Stimulated activated memory B cell treated with anti-CD40 and anti-IgM and Interleukin-4, amounts not matched to agents 10 μg/mL and 1 μg/mL and 100 μg/mL, for 72 hours (primary cell): Measurements from ENCODE around the gene FBXO21.
"Not testable (repeated sequence)": the region's sequence is repeated elsewhere in the genome, so short reads cannot be mapped to it uniquely, and the experiment has no call there.

Experiments used
- ATAC-seq: fragments of 150-1000 bp; cut with Tn5 transposase; 2 replicates; pipeline ENCODE4 v1.10.0; 2021
- H3K27ac Mint-ChIP-seq: one replicate; pipeline ENCODE4 v1.8.0; 2022; ENCODE audit warnings: mild to moderate bottlenecking, mixed read lengths
- H3K27me3 Mint-ChIP-seq: one replicate; pipeline ENCODE4 v1.8.0; 2022; ENCODE audit warnings: mixed read lengths
- H3K36me3 Mint-ChIP-seq: one replicate; pipeline ENCODE4 v1.8.0; 2022; ENCODE audit warnings: mixed read lengths
- H3K4me1 Mint-ChIP-seq: one replicate; pipeline ENCODE4 v1.8.0; 2022; ENCODE audit warnings: mixed read lengths
- H3K4me3 Mint-ChIP-seq: one replicate; pipeline ENCODE4 v1.8.0; 2022; ENCODE audit warnings: mild to moderate bottlenecking, moderate library complexity, mixed read lengths
- H3K9me3 Mint-ChIP-seq: one replicate; pipeline ENCODE4 v1.8.0; 2022; ENCODE audit warnings: mixed read lengths

FBXO21 gene

DNA sequence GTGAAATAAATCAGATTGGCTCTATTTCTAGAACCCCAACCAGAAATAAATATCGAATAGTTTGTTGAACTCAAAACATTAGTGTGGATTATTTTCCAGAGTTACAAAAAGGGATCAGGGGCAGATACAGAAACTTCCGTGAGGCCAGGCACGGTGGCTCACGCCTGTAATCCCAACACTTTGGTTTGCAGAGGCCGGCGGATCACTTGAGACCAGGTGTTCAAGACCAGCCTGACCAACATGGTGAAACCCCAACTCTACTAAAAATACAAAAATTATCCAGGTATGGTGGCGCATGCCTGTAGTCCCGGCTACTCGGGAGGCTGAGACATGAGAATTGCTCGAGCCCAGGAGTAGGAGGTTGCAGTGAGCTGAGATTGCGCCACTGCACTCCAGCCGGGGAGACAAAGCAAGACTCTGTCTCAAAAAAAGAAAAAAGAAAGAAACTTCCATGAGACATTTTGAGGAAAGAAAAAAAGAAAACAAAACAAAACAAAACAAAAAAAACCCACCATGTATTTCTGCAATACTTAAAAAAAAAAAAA, 2.1 kb downstream of the FBXO21 start:
- H3K27me3 Mint-ChIP-seq: no peaks in the 10 kb centered on the region

DNA sequence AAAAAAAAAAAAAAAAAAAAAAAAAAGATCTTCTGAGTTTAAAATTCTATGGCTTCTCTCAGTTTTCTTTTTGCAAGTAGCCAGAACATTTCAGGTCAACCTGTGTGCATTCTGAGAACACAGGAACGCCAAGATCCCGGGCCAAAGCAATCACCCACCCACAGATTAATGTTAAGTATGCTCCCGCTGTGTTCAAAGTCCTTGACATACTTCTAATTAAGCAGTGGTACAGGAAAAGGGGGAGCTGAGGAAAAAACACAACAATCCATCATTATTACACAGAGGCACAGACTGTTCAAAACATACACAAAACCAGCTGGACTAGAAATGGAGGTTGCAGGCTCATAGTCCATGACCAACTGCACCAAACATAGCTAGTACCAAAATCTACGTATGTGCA, 2.8 kb downstream of the FBXO21 start:
- no peak overlapping the region for H3K27ac Mint-ChIP-seq
- ATAC-seq: no peak
- no peaks in the 10 kb centered on the region for H3K27me3 Mint-ChIP-seq
- H3K4me3 Mint-ChIP-seq: no peak overlapping the region
- peaks cover 21% of the 10 kb centered on the region for H3K4me1 Mint-ChIP-seq
- H3K36me3 Mint-ChIP-seq: peaks cover 28% of the 10 kb centered on the region
- no peaks in the 10 kb centered on the region for H3K9me3 Mint-ChIP-seq

More for the DNA sequence above, 2.1 kb downstream of the FBXO21 start:
- peak overlapping the region; percentile 89 for H3K4me3 Mint-ChIP-seq
- no peak for ATAC-seq
- H3K27ac Mint-ChIP-seq: peak overlapping the region; percentile 83
- H3K9me3 Mint-ChIP-seq: no peaks in the 10 kb centered on the region
- peaks cover 28% of the 10 kb centered on the region for H3K36me3 Mint-ChIP-seq
- H3K4me1 Mint-ChIP-seq: peaks cover 21% of the 10 kb centered on the region

DNA sequence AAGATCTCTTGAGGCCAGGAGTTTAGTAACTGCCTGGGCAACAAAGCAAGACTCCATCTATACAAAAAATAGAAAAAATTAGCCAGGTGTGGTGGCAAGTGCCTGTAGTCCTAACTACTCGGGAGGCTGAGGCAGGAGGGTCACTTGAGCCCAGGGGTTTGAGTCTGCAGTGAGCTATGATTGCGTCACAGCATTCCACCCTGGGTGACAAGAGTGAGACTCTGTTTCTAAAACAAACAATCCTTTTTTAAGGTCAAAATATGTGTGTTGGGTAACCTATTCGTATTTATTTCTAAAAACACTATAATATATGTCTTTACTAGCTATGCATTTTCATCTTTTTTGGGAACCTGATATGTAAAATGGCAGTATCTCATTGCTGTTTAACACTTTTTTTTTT, 7.4 kb downstream of the FBXO21 start:
- no peak for ATAC-seq
- Mint-ChIP-seq H3K27me3 (no peaks in the 10 kb centered on the region), H3K27ac (no peak overlapping the region), H3K36me3 (peaks cover 72% of the 10 kb centered on the region), H3K9me3 (no peaks in the 10 kb centered on the region), H3K4me3 (no peak overlapping the region), H3K4me1 (peaks cover 13% of the 10 kb centered on the region)

DNA sequence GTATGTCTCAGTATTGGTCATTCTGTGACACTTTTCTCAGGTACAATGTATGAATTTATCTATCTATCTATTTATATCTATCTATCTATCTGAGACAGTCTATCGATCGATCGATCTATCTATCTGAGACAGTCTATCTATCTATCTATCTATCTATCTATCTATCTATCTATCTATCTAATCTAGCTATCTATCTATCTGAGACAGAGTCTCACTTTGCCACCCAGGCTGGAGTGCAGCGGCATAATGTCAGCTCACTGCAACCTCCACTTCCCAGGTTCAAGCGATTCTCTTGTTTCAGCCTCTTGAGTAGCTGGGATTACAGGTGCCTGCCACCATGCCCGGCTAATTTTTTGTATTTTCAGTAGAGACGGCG, 8.8 kb downstream of the FBXO21 start:
- not testable (repeated sequence) for H3K4me1 Mint-ChIP-seq, ATAC-seq
- peaks cover 75% of the 10 kb centered on the region for H3K36me3 Mint-ChIP-seq

DNA sequence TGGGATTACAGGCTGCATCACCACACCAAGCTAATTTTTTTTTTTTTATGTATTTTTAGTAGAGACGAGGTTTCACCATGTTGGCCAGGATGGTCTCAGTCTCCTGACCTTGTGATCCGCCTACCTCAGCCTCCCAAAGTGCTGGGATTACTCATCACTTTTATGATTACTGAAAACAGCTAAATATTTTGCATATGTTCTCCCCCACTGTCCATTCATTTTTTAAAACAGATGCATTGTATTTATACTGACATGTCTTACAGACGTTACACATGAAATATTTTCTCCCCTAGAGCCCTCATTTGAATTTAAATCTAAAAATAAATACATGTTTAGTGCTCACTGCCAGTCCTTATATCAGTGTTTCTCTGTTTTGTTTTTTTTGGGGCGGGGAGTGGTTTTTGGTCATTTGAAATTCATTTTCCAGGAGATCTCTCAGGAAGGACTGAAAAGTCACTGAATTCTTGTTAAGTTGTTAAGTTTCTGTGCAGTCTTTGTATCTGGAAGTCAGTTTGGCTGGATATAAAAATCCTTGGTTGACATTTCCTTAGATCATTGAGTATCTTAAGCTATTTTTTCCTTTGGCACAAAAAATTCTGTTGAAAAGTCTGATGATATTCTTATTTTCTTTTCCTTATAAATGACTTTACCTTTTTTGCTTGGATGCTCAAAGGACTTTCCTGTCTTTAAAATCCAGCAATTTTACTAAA, 9.4 kb downstream of the FBXO21 start:
- no peak overlapping the region for H3K4me3 Mint-ChIP-seq
- peaks cover 81% of the 10 kb centered on the region for H3K36me3 Mint-ChIP-seq
- peaks cover 14% of the 10 kb centered on the region for H3K4me1 Mint-ChIP-seq
- H3K27ac Mint-ChIP-seq: no peak overlapping the region
- ATAC-seq: no peak
- H3K9me3 Mint-ChIP-seq: no peaks in the 10 kb centered on the region
- H3K27me3 Mint-ChIP-seq: no peaks in the 10 kb centered on the region

More for the DNA sequence above, 8.8 kb downstream of the FBXO21 start:
- H3K4me3 Mint-ChIP-seq, H3K9me3 Mint-ChIP-seq, H3K27me3 Mint-ChIP-seq, H3K27ac Mint-ChIP-seq: not testable (repeated sequence)

DNA sequence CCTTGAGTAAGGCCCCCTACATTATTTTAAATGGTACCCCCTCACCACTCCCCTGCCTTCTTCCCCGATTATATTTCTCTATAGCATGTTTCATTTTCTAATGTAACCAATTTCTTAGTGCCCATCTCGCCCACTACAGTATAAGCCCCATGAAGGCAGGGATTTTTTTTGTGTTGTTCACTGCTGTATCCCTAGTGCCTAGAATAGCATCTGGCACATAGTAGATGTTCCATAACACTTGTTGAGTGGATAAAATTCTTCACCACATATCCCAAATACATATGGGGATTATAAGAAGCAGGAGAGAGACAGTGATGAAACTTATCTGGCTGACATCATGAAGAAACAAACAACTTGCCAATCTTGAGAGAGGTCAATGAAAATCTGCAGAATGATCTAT, 11.5 kb downstream of the FBXO21 start:
- Mint-ChIP-seq H3K27me3 (no peaks in the 10 kb centered on the region), H3K27ac (peak overlapping the region; percentile 18), H3K4me1 (peaks cover 15% of the 10 kb centered on the region), H3K9me3 (no peaks in the 10 kb centered on the region), H3K36me3 (peaks cover 82% of the 10 kb centered on the region), H3K4me3 (no peak overlapping the region)
- no peak for ATAC-seq

DNA sequence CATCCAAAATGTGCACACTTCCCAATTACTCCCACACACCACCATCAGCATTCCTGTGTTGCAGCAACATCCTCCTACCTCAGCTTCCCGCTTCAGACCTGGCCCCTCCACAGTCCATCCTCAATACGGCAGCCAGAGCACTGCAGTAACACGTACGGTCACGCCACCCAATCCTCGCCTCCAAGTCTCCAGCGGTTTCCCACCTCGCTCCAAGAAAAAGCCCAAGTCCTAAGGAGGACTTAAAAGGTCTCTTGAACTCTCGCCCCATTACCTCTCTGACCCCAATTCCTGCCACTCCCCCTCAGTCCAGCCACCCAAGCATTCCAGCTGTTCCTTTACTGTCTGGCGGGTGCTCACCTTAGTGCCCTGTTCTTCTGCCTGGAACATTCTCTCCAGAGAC, 12.0 kb downstream of the FBXO21 start:
- H3K4me1 Mint-ChIP-seq: peaks cover 15% of the 10 kb centered on the region
- H3K27ac Mint-ChIP-seq: peak overlapping the region; percentile 18
- no peaks in the 10 kb centered on the region for H3K9me3 Mint-ChIP-seq
- H3K36me3 Mint-ChIP-seq: peaks cover 82% of the 10 kb centered on the region
- no peak for ATAC-seq
- no peak overlapping the region for H3K4me3 Mint-ChIP-seq
- H3K27me3 Mint-ChIP-seq: no peaks in the 10 kb centered on the region

DNA sequence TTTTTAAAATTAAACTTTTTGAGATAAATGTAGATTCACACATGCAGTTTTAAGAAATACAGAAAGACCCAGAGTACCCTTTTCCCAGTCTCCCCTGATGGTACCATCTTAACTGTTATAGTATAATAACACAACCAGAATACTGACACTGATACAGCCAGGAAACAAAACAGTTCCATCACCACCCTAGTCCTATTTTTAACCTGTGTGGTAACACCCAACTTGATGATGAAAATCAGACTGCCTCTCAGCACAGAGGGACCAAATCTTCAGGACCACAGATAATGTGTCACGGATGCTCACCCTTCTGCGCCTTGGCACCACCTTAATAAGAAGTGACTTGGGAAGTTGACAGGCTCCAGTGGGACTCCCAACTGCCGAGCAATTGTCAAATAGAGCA, 18.1 kb downstream of the FBXO21 start:
- Mint-ChIP-seq H3K27me3 (no peaks in the 10 kb centered on the region), H3K9me3 (no peaks in the 10 kb centered on the region), H3K36me3 (peaks cover 74% of the 10 kb centered on the region), H3K4me1 (peaks cover 6% of the 10 kb centered on the region), H3K4me3 (no peak overlapping the region), H3K27ac (peak overlapping the region; percentile 24)
- no peak for ATAC-seq

DNA sequence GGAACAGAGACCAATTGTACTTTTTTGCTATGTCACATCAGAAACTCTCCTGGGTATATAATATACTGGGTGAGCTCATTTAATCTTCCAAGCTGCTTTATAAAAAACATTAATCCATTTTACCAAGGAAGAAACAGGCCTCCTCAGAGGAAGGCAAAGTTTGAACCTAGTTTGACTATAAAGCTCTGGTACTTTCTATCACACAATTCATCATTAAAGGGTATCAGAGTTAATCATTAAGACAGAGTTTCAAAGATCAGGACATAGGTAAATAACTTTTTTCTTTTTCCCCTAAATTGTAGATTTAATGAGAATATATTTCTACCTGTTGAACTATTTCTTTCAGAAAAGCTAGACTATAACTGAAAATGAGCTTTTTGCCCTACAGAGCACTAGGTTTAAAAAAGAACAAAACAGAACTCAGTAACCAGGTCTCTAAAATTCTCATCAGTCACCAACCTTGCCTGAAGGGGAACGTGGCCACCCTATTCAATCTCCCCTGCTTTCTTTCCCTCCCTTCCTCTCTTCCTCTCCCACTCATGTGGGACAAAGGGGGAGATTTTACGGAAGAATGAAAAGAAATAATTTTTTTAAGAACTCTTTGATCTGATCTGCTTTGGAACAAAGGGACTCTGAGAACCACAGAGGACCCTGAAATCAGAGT, 18.6 kb downstream of the FBXO21 start:
- H3K27me3 Mint-ChIP-seq: no peaks in the 10 kb centered on the region
- peak overlapping the region; percentile 24 for H3K27ac Mint-ChIP-seq
- no peak overlapping the region for H3K4me3 Mint-ChIP-seq
- ATAC-seq: no peak
- peaks cover 74% of the 10 kb centered on the region for H3K36me3 Mint-ChIP-seq
- peaks cover 6% of the 10 kb centered on the region for H3K4me1 Mint-ChIP-seq
- no peaks in the 10 kb centered on the region for H3K9me3 Mint-ChIP-seq

DNA sequence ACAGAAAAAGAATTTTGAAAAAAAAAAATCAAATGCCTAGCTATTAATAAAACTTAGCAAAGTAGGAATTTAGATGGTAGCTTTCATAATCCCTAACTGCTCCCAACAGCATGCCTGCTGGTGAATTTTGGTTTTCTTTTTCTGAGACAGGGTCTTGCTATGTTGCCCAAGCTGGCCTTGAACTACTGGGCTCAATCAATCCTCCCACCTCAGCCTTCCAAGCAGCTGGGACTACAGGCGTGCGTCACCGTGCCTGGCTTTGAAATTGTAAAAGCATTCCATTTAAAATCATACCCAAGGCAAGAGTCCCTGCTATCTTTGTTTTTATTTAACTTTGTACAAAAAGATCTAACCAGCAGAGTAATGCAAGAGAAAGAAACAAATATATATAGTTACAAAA, 20.7 kb downstream of the FBXO21 start:
- Mint-ChIP-seq H3K36me3 (peaks cover 59% of the 10 kb centered on the region), H3K27me3 (no peaks in the 10 kb centered on the region), H3K9me3 (no peaks in the 10 kb centered on the region), H3K4me1 (no peaks in the 10 kb centered on the region), H3K4me3 (no peak overlapping the region), H3K27ac (no peak overlapping the region)
- no peak for ATAC-seq

DNA sequence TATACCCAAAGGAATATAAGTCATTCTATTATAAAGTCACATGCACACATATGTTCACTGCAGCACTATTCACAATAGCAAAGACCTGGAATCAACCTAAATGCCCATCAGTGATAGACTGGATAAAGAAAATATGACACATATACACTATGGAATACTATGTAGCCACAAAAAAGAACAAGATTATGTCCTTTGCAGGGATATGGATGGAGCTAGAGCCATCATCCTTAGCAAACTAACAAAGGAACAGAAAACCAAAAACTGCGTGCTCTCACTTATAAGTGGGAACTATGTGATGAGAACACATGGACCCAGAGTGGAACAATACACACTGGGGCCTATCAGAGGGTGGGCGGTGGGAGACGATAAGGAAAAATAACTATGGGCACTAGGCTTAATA, 21.3 kb downstream of the FBXO21 start:
- Mint-ChIP-seq H3K36me3 (peaks cover 53% of the 10 kb centered on the region), H3K4me1 (no peaks in the 10 kb centered on the region)
- ATAC-seq: no peak

DNA sequence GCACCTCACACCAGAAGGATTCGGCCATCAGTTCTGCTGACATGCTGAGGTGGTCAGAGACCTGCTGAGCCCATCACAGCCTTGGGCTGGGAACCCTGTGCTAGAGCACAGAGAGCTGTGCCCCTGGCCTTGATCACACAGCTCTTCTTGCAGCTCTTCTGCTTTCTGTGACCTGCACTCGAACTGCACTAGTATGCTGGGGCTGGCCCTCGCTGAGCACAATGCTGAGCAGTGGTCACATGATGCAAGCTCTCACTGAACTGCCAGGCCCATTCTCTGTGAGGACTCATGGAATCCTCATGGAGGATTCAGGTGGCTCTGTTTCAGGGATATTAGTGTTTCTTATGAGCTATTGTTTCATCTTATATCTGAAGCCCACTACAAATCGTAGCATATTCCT, 22.5 kb downstream of the FBXO21 start:
- Mint-ChIP-seq H3K27ac (no peak overlapping the region), H3K36me3 (peaks cover 52% of the 10 kb centered on the region), H3K9me3 (no peaks in the 10 kb centered on the region), H3K4me3 (no peak overlapping the region), H3K4me1 (no peaks in the 10 kb centered on the region), H3K27me3 (no peaks in the 10 kb centered on the region)
- ATAC-seq: no peak

More for the DNA sequence above, 21.3 kb downstream of the FBXO21 start:
- Mint-ChIP-seq H3K27me3 (no peaks in the 10 kb centered on the region), H3K9me3 (no peaks in the 10 kb centered on the region), H3K4me3 (no peak overlapping the region), H3K27ac (no peak overlapping the region)

DNA sequence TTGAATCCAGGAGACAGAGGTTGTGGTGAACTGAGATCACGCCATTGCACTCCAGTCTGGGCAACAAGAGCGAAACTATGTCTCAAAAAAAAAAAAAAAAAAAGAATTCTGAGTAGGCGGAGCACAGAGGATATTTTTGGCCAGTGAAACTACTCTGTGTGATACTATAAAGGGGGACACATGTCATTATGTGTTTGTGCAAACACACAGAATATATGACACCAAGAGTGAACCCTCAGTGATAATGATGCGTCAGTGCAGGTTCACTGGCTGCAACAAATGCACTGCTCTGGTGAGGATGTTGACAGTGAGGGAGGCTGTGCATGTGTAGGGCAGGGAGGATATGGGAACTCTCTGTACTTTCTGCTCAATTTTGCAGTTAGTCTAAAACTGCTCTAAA, 24.2 kb downstream of the FBXO21 start:
- no peaks in the 10 kb centered on the region for H3K9me3 Mint-ChIP-seq
- ATAC-seq: no peak
- no peak overlapping the region for H3K4me3 Mint-ChIP-seq
- no peaks in the 10 kb centered on the region for H3K4me1 Mint-ChIP-seq
- H3K27me3 Mint-ChIP-seq: no peaks in the 10 kb centered on the region
- H3K27ac Mint-ChIP-seq: no peak overlapping the region
- H3K36me3 Mint-ChIP-seq: peaks cover 58% of the 10 kb centered on the region

DNA sequence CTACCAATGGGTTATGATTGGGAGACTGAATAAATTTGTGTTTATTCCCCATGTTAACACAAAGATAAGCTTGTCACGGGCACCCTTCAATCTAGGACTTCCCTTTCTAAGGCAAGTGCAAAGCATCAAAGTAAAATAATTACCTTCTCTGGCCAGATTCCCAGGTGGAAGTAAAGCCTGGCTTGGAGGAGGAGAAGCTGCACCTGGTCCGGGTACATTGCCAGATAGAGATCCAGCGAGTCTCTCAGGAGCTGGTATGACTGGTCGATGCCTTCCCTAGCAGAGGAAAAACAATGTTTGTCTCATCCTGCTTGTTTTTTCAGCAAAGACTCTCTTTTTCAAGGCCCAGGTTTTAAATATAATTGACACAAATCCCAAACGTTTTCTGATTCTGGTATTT, 24.9 kb downstream of the FBXO21 start:
- Mint-ChIP-seq H3K4me1 (no peaks in the 10 kb centered on the region), H3K36me3 (peaks cover 58% of the 10 kb centered on the region), H3K9me3 (no peaks in the 10 kb centered on the region), H3K4me3 (no peak overlapping the region), H3K27ac (no peak overlapping the region), H3K27me3 (no peaks in the 10 kb centered on the region)
- ATAC-seq: no peak

DNA sequence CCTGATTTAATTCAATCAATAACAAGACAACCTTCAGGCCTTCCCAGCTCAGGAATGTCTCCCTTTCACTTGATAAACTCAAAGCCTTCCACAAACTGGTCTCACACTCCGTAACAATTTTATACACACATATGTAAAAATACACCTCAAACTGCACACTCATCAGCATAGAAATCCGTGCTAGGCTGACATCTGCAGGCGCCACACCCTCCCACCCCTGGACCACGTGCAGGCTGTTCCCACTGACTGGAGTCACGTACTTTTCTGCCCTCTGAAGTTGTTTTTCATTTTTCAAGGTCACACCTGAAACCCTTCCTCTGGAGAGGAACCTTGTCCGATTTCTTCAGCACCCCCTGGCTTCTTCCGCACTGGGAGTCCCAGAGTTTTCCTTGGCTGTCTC, 27.6 kb downstream of the FBXO21 start:
- H3K27me3 Mint-ChIP-seq: no peaks in the 10 kb centered on the region
- H3K4me3 Mint-ChIP-seq: no peak overlapping the region
- no peak for ATAC-seq
- H3K27ac Mint-ChIP-seq: no peak overlapping the region
- no peaks in the 10 kb centered on the region for H3K9me3 Mint-ChIP-seq
- no peaks in the 10 kb centered on the region for H3K4me1 Mint-ChIP-seq
- peaks cover 67% of the 10 kb centered on the region for H3K36me3 Mint-ChIP-seq

DNA sequence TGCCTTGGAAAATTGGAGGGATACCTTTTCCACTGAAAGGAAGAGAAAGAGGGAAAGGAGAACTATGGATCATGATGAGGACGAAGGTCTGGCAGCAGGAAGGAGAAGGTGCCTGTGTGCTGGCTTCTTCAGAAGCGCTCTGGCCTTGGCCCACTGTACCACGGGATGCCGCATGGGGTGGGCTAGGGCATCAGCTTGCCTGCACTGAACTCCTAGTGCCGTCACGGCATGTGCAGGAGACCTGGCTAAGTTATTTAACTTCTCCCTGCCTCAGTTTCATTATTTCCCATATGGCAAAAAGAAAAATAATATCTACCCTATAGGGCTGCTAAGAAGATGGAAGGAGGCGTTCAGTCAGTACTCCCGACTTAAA, 28.1 kb downstream of the FBXO21 start:
- Mint-ChIP-seq H3K27ac (peak overlapping the region; percentile 58), H3K36me3 (peaks cover 70% of the 10 kb centered on the region), H3K4me3 (no peak overlapping the region), H3K4me1 (no peaks in the 10 kb centered on the region), H3K27me3 (no peaks in the 10 kb centered on the region), H3K9me3 (no peaks in the 10 kb centered on the region)
- ATAC-seq: no peak
